ACC112 (cell line): ENCODE results near the gene ZNF518A.

Experiments used
- H2AFZ ChIP-seq: fragments of 200-600 bp; sonication (generic); one replicate; pipeline ENCODE4 v1.6.0; 2017; ENCODE audit warnings: antibody characterized with exemption, low read length; ENCODE audit not compliant: unreplicated experiment
- H3K27ac ChIP-seq: fragments of 200-600 bp; sonication (generic); 2 replicates; pipeline ENCODE4 v1.5.1; 2014; ENCODE audit warnings: low read depth, mild to moderate bottlenecking, antibody characterized with exemption, low read length, moderate library complexity
- H3K27me3 ChIP-seq: fragments of 200-600 bp; sonication (generic); 2 replicates; pipeline ENCODE4 v1.6.1; 2014; ENCODE audit warnings: mild to moderate bottlenecking, antibody characterized with exemption, low read length, moderate library complexity, mixed read lengths; ENCODE audit not compliant: insufficient read depth
- H3K36me3 ChIP-seq: fragments of 200-600 bp; sonication (generic); 2 replicates; pipeline ENCODE4 v1.6.1; 2016; ENCODE audit warnings: mild to moderate bottlenecking, antibody characterized with exemption, low read length, moderate library complexity, mixed read lengths; ENCODE audit not compliant: insufficient read depth
- H3K4me1 ChIP-seq: fragments of 200-600 bp; sonication (generic); one replicate; pipeline ENCODE4 v1.6.1; 2016; ENCODE audit warnings: low read length, mixed read lengths; ENCODE audit not compliant: insufficient read depth, unreplicated experiment, control insufficient read depth
- H3K4me3 ChIP-seq: fragments of 200-600 bp; sonication (generic); 2 replicates; pipeline ENCODE4 v1.5.1; 2014; ENCODE audit warnings: mild to moderate bottlenecking, low read depth, low read length
- H3K79me2 ChIP-seq: fragments of 200-600 bp; sonication (generic); one replicate; pipeline ENCODE4 v1.6.0; 2016; ENCODE audit warnings: low read length; ENCODE audit not compliant: control insufficient read depth, unreplicated experiment, insufficient read depth

ZNF518A gene

GRCh38 chr10:96137567-96137966 is 7.5 kb downstream of the ZNF518A start:
- Histone ChIP-seq H2AFZ (no peak overlapping the region), H3K27me3 (no peaks in the 10 kb centered on the region), H3K36me3 (0 out of 2 replicates have a peak, but pooled peaks cover 7% of the 10 kb centered on the region), H3K27ac (no peak overlapping the region), H3K4me1 (peaks cover 17% of the 10 kb centered on the region), H3K79me2 (no peaks in the 10 kb centered on the region), H3K4me3 (no peak overlapping the region)

GRCh38 chr10:96138102-96138501 is 8.0 kb downstream of the ZNF518A start:
- Histone ChIP-seq H3K27ac (no peak overlapping the region), H3K4me1 (peaks cover 16% of the 10 kb centered on the region), H2AFZ (no peak overlapping the region), H3K4me3 (no peak overlapping the region), H3K36me3 (0 out of 2 replicates have a peak, but pooled peaks cover 7% of the 10 kb centered on the region), H3K27me3 (no peaks in the 10 kb centered on the region), H3K79me2 (no peaks in the 10 kb centered on the region)

- Histone ChIP-seq H3K4me1 (no peaks in the 10 kb centered on the region), H3K27ac (no peak overlapping the region), H2AFZ (no peak overlapping the region), H3K27me3 (no peaks in the 10 kb centered on the region), H3K36me3 (peaks cover 18% of the 10 kb centered on the region), H3K79me2 (no peaks in the 10 kb centered on the region), H3K4me3 (no peak overlapping the region)
Measured at GRCh38 chr10:96152437-96152836, 22.3 kb downstream of the ZNF518A start.

- Histone ChIP-seq H3K27ac (no peak overlapping the region), H3K4me1 (no peaks in the 10 kb centered on the region), H2AFZ (no peak overlapping the region), H3K36me3 (peaks cover 18% of the 10 kb centered on the region), H3K4me3 (no peak overlapping the region), H3K79me2 (no peaks in the 10 kb centered on the region), H3K27me3 (no peaks in the 10 kb centered on the region)
Measured at GRCh38 chr10:96153070-96153469, 23.0 kb downstream of the ZNF518A start.

- no peaks in the 10 kb centered on the region; the same call in 1 of the 2 replicates for H3K36me3 ChIP-seq
- no peaks in the 10 kb centered on the region for H3K27me3 ChIP-seq
- no peak overlapping the region for H3K27ac ChIP-seq
- H3K4me3 ChIP-seq: no peak overlapping the region
- H3K79me2 ChIP-seq: no peaks in the 10 kb centered on the region
- no peaks in the 10 kb centered on the region for H3K4me1 ChIP-seq
- H2AFZ ChIP-seq: no peak overlapping the region
Measured at GRCh38 chr10:96165726-96166125, 35.6 kb downstream of the ZNF518A start.

- no peaks in the 10 kb centered on the region; the same call in 1 of the 2 replicates for H3K36me3 ChIP-seq
- H3K4me3 ChIP-seq: no peak overlapping the region
- H3K79me2 ChIP-seq: no peaks in the 10 kb centered on the region
- H3K27ac ChIP-seq: no peak overlapping the region
- H3K27me3 ChIP-seq: no peaks in the 10 kb centered on the region
- no peak overlapping the region for H2AFZ ChIP-seq
- H3K4me1 ChIP-seq: no peaks in the 10 kb centered on the region
Measured at GRCh38 chr10:96168546-96168945, 38.4 kb downstream of the ZNF518A start.

GRCh38 chr10:96170230-96170629 is 40.1 kb downstream of the ZNF518A start:
- Histone ChIP-seq H2AFZ (no peak overlapping the region), H3K4me3 (no peak overlapping the region), H3K4me1 (no peaks in the 10 kb centered on the region)

GRCh38 chr10:96172666-96173065 is 42.6 kb downstream of the ZNF518A start:
- H2AFZ ChIP-seq: no peak overlapping the region
- no peaks in the 10 kb centered on the region for H3K79me2 ChIP-seq
- H3K4me3 ChIP-seq: no peak overlapping the region
- H3K4me1 ChIP-seq: no peaks in the 10 kb centered on the region
- H3K36me3 ChIP-seq: no peaks in the 10 kb centered on the region
- peaks cover under 1% of the 10 kb centered on the region; the same call in 1 of the 2 replicates for H3K27me3 ChIP-seq
- H3K27ac ChIP-seq: no peak overlapping the region

More at GRCh38 chr10:96170230-96170629, 40.1 kb downstream of the ZNF518A start:
- H3K27ac ChIP-seq: no peak overlapping the region
- H3K36me3 ChIP-seq: no peaks in the 10 kb centered on the region; the same call in 1 of the 2 replicates
- no peaks in the 10 kb centered on the region for H3K27me3 ChIP-seq
- no peaks in the 10 kb centered on the region for H3K79me2 ChIP-seq

- no peak overlapping the region for H3K27ac ChIP-seq
- no peak overlapping the region for H2AFZ ChIP-seq
- H3K4me1 ChIP-seq: no peaks in the 10 kb centered on the region
- no peaks in the 10 kb centered on the region for H3K79me2 ChIP-seq
- no peaks in the 10 kb centered on the region for H3K36me3 ChIP-seq
- H3K27me3 ChIP-seq: peaks cover 8% of the 10 kb centered on the region; the same call in 1 of the 2 replicates
- H3K4me3 ChIP-seq: no peak overlapping the region
Measured at GRCh38 chr10:96176985-96177384, 46.9 kb downstream of the ZNF518A start.

- no peaks in the 10 kb centered on the region for H3K36me3 ChIP-seq
- H3K27ac ChIP-seq: no peak overlapping the region
- no peak overlapping the region for H2AFZ ChIP-seq
- H3K79me2 ChIP-seq: no peaks in the 10 kb centered on the region
- H3K4me3 ChIP-seq: no peak overlapping the region
- H3K27me3 ChIP-seq: no peaks in the 10 kb centered on the region
- no peaks in the 10 kb centered on the region for H3K4me1 ChIP-seq
Measured at GRCh38 chr10:96188421-96188820, 58.3 kb downstream of the ZNF518A start.

GRCh38 chr10:96188916-96189315 is 58.8 kb downstream of the ZNF518A start:
- Histone ChIP-seq H3K27ac (no peak overlapping the region), H3K79me2 (no peaks in the 10 kb centered on the region), H3K27me3 (no peaks in the 10 kb centered on the region), H3K4me3 (no peak overlapping the region), H3K36me3 (no peaks in the 10 kb centered on the region), H3K4me1 (no peaks in the 10 kb centered on the region), H2AFZ (no peak overlapping the region)
